T-helper 9 cell (primary cell): ENCODE results near the gene MKI67.
"Not testable (repeated sequence)": the region's sequence is repeated elsewhere in the genome, so short reads cannot be mapped to it uniquely, and the experiment has no call there.

ENCODE experiments used
- DNase-seq: peaks from one replicate; pipeline ENCODE4 v3.0.0-alpha.2; 2020

Gene MKI67

DNA sequence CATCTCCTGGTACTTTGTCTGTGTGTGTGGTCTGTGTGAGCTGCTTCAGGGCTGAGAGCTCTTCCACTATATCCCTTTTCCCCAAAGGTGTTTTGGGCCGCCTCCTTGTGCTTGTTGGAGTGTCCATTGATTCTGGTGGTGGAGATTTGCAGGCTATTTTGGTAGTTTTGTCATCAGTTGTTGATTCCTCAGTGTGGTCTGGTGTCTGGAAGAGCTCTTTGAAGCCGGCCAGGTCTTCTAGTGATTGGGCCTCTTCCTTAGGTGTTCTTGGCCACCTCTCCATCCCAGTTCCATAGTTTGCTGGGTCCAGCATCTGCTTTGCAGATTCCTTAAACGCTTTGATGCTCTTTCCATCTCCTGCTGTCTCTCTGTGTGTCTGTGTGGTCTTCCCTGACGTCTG is 20.8 kb downstream of the MKI67 start:
- no peak for DNase-seq

- DNase-seq: no peak
Measured at GRCh38 chr10:128103229-128103714, 23.0 kb downstream of the MKI67 start.

GRCh38 chr10:128102480-128103228 is 23.6 kb downstream of the MKI67 start:
- no peak for DNase-seq

DNA sequence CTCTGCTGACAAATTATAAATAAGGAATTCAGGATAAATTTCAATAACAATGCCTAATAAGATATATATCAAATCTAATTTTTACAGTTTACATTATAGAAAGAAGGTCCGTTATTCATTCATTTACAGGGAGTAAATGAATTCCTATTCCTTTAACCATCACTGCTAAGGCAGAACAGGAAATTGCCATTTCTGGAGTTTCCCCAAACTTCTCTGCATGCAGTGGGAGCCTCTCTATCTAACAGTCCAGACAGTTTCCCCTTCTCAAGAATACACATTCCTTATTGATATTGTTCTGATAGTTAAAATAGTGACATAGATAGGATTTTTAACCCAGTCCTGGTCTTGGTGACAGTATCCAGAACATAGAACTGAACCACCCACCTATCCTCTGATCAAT is 24.3 kb downstream of the MKI67 start:
- no peak for DNase-seq

DNA sequence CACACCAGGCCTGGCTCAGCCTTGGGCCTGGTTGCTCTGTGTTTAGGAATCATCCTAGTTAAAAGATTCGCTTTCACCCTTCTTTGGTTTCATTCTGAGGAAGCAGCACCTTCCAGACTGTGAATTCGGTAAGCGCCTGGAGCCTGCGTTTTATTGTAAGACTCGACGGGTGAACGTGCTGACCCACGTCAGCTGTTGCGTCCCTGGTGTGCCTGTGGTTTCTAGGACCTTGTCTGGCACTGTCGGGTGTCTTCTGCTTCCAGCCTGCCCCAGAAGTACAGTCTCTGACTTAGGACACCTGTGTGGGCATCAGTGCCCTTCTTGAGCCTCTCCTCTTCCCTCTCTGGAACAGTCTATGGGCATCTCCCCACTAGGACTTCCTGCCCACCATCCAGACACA is 26.3 kb downstream of the MKI67 start:
- DNase-seq: no peak

- no peak for DNase-seq
Measured at GRCh38 chr10:128098631-128099030, 27.6 kb downstream of the MKI67 start.

GRCh38 chr10:128097783-128098182 is 28.4 kb downstream of the MKI67 start:
- DNase-seq: no peak

DNA sequence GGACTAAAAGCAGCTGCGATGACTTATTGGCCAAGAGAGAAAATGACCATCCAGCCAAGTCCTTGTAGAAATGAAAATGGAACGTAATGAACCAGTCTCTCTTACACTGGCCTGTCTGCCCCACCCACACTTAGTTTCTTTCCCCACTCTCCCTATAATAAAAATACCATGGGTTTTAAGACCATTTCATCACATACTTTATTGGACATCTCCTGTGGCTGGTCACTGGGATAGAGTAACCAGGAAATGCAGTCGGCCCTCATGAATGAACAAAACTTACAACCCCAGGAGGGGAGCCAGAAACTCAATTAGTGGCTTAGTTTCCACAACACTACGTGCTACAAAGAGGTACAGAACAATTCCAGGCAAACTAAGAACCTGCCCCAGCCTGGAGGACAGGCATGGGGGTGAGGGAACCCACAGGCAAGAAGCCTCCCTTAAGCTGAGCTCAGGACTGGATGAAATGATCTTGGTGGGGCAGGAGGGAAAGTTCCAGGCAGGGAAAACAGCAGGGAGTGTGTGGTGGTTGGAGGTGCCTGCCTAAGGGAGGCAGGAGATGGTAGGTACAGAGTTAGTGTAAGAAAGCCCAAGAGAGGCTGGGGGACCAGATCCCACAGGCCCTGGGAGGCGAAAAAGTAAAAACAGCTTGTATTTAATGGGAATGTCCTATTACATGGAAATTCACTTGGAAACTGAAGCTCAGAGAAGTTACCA is 29.6 kb downstream of the MKI67 start:
- no peak for DNase-seq

DNA sequence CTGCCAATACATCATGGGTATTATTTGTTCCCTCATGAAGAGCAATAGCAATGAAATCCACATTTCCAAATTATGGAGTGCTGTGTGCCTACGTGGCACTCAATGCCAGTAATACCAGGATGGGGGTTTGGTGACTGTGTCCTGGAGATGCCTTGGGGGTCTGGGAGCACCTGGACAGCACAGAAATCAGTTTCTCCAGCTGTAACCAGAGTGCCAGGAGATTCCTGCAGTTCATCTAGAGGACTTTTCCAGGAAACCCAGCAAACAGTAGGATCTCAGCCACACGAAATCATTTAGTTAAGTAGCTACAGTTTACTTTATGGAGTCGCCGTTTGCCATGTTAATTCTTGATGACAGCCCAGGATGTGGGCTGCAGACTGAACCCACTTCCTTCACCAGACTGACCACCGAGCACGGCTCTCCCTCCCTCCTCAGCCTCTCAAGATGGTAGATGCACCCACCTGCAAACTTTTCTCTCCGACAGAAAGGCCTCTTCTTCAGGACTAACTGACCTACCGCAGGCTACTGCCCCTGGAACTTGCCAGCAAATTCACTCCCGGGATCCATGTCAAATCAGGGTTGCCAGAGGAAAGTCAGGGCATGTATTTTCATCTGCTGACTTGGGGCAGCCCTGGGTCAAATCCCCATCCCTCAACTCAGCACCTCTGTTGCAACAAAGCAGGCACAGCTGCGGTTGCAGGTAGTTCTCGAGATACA is 30.3 kb downstream of the MKI67 start:
- DNase-seq: no peak

DNA sequence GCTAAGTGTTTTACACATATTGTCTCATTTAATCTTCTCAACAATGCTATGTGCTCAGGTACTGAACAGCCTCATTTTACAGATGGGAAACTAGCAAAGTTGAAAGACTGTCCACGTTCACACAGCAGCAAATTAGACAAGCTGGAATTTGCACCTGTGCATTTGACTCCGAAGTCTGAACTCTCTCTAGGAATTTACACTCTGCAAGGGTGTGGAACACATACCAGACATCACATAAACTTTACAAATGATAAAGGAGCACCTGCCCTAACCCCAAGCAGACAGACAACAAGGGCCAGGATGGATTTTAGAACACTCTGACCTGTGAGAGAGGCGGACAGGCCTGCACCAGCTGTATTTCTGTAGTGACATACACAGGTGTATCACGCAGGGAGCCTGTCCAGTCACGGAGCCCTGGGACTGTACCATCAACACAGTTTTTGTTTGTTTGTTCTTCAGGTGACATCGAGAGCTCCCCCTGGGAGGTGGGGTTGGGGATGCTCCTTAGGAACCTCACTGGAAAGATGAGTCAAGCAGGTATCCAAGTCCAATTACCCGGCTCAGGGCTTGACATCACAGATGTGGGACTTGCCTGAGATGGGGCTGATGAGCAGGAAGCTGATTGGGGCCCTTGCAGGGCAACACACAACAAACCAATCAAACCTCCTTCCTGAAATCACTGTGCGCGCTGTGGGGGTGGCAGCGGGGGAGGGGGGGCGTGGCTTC is 31.0 kb downstream of the MKI67 start:
- DNase-seq: no peak

DNA sequence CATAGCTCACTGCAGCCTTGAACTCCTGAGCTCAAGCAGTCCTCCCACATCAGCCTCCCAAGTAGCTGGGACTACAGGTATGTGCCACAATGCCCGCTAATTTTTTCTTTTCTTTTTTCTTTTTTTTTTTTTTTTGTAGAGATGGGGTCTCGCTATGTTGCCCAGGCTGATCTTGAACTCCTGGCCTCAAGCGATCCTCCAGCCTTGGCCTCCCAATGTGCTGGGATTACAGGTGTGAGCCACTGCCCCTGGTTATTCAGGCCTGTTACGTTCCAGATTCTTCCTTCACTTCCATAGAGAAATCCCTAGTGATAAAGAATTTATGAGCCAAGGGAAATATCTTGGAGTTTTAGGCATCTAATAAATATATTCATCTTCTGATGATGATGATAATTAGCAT is 31.6 kb downstream of the MKI67 start:
- DNase-seq: not testable (repeated sequence)

GRCh38 chr10:128092454-128092853 is 33.8 kb downstream of the MKI67 start:
- no peak for DNase-seq

DNA sequence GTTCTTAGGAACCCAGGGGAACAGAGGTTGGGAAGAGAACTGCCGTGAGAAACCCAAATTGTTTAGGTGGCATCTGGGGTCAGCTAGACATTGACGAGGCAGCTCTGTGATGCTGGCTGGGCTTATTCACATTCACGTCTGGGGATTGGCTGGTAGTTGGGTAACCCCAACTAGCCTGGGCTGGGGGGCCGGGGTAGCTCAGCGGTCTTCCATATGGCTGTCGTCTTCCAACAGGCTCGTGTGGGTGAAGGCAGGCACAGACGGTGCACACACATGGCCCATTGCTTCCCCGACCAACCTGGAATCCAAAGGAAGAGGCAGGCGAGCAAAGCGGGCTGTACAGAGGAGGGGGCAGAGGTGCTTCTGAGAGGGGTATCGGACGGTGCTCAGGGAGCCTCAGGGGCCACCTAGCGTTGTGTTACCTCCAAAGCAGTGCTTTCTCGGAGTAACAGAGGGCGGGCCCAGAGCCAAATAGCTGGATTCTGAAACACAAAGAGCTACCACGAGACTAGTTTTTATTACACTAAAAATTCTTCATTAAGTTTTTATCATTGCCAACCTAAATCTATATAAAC is 34.5 kb downstream of the MKI67 start:
- no peak for DNase-seq

DNA sequence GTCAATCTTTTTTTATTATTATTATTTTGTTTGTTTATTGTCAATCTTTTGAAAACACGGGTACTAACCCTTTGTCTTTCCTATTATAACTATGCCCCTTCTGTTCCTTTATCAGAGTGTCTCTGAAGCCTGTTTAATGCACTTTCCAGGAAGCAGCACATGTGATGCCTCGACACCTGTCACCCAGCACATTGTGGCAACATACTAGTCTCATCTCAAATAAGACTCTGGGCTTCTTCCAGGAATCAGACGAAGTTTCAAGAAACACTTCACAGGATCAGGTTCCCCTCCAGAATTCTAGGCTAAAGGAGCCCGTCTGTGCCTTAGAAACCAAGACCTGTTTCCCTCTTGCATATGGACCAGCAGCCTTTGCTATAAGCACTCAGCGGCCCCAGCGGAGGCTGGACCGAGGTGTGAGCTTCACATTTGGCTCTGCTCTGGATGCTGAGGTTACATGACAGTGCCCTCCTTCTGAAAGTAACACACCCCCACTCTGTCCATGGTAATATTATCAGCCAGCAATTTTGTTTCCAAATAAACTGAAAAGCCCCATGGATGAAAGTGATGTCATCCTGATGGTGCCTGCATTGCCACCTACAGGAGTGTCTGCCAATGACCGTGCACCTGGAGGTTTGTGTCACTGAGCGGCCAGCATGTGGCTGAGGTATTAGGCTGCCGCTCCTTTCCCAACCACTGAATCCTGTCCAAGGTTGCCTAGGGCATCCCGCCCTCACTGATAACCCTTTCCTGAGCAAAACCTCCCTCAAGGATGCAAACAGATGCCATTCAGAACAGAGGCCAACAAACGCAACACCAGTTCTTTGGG is 38.1 kb downstream of the MKI67 start:
- DNase-seq: no peak

- no peak for DNase-seq
Measured at GRCh38 chr10:128087146-128087883, 38.9 kb downstream of the MKI67 start.

DNA sequence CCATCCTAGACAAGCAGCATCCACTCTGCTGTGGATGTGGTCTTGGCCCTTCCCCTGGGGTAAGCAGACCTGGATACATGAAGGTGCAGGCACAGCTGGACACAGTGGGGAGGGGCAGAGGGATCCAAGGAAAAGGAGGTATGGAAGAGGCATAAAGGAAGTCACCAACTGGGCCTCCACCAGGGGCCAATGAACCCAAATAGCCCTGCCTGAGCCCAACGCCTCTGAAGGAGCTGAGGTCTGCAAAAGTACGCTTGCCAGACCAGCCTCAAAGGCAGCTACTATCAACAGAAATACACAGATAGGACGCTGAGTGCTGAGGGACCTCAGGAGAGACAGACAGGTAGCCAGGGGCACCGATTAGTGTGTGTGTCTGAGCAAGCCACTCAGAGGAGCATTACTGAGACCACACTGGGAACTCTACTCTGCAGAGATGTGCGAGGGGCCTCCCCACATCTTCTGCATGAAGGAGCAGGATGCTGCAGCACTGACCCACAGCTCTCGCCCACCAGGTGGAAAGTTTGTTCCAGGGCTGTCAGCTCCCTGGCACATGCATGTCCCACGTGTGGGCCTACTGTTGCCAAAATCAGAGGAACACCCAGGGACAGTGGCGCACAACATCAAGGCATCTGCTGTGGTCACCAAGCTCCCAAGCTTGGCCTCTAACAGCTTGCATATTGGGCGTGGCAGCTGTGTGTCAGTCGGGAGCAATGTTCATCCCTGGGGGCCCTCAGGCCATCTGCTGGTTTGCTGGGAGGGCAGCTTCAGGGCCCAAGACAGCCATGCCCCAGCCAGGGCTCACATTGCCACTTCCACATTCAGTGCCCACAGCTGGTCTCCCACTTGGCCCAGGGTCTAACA is 40.0 kb downstream of the MKI67 start:
- DNase-seq: no peak

DNA sequence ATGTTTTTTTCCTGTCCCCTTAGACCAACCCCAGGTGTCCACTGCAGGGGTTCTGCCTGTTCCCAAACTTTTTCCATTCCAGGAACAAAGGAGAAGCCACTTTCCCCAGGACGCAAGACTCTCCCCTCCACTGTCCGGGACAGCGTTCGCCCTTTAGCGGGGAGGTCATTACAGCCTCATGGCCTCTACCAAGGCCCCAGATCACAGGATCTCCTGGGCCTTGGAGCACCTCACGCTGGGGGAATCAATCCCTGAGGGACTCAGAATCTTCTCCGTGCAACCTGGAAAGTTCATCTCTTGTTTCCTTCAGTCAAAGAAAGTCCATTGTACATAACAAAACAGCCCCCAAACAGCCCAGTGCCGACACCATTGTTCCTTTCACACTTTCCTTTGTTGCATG is 41.2 kb downstream of the MKI67 start:
- no peak for DNase-seq

- DNase-seq: no peak
Measured at GRCh38 chr10:128084364-128084763, 41.9 kb downstream of the MKI67 start.

- no peak for DNase-seq
Measured at GRCh38 chr10:128083191-128083895, 42.9 kb downstream of the MKI67 start.
